Thoracic aorta (tissue), 2 donors: ENCODE measurements around the gene GET4. TPM values are rescaled to one million over a fixed set of nuclear protein-coding genes. Genes with fewer than 3 reads are reported as not detected.
A peak's percentile ranks its signal among the peaks of the same experiment; 100 is the strongest.

Source experiments
- ATAC-seq: fragments of 150-250 bp; one replicate; pipeline ENCODE4 v1.8.0; 2017; ENCODE audit warnings: low read depth; ENCODE audit not compliant: insufficient number of reproducible peaks, low FRiP score
- DNase-seq: peaks from one replicate; pipeline ENCODE4 v3.0.0-alpha.2; 2020; ENCODE audit warnings: low spot score
- H3K27ac ChIP-seq, 2 donors: fragments of 200-600 bp; sonication (generic); 1 replicate in 1 of 2; 2 replicates in 1 of 2; pipeline ENCODE4 v1.5.1; 2016; ENCODE audit warnings: mild to moderate bottlenecking in 2 of 2, moderate library complexity in 2 of 2
- H3K27me3 ChIP-seq: fragments of 200-600 bp; sonication (generic); replicated peaks from 2 replicates; pipeline ENCODE4 v1.6.0; 2016; ENCODE audit warnings: mild to moderate bottlenecking; ENCODE audit not compliant: insufficient read depth
- H3K36me3 ChIP-seq: fragments of 200-600 bp; sonication (generic); one replicate; pipeline ENCODE4 v1.5.1; 2016
- H3K4me1 ChIP-seq, 2 donors: fragments of 200-600 bp; sonication (generic); 1 replicate in 1 of 2; 2 replicates in 1 of 2; pipeline versions ENCODE4 v1.5.1 to v1.6.0; 2016; ENCODE audit warnings: low read depth in 2 of 2, mild to moderate bottlenecking in 1 of 2; ENCODE audit not compliant: control insufficient read depth in 1 of 2
- H3K4me3 ChIP-seq: fragments of 200-600 bp; sonication (generic); 2 replicates; pipeline ENCODE4 v1.5.1; 2016; ENCODE audit warnings: mild to moderate bottlenecking
- H3K9me3 ChIP-seq: fragments of 200-600 bp; sonication (generic); 2 replicates; pipeline ENCODE4 v1.5.1; 2016
- total RNA-seq, 2 donors: library from RNA; depleted of rRNA; stranded (reverse); fragments of >200 nt; gene quantifications; one replicate each; pipeline versions ENCODE4 v1.1.0 to v1.2.3, GENCODE V29; 2016
- TF ChIP-seq, protein P1 (sequence below): fragments of 200-600 bp; sonication (generic); IDR thresholded peaks from one replicate; pipeline ENCODE4 v1.5.1; 2019; ENCODE audit warnings: antibody characterized with exemption

Gene GET4, protein sequence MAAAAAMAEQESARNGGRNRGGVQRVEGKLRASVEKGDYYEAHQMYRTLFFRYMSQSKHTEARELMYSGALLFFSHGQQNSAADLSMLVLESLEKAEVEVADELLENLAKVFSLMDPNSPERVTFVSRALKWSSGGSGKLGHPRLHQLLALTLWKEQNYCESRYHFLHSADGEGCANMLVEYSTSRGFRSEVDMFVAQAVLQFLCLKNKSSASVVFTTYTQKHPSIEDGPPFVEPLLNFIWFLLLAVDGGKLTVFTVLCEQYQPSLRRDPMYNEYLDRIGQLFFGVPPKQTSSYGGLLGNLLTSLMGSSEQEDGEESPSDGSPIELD
- 10 to 100 TPM; 26.9 to 28.4 TPM for total RNA-seq

DNA sequence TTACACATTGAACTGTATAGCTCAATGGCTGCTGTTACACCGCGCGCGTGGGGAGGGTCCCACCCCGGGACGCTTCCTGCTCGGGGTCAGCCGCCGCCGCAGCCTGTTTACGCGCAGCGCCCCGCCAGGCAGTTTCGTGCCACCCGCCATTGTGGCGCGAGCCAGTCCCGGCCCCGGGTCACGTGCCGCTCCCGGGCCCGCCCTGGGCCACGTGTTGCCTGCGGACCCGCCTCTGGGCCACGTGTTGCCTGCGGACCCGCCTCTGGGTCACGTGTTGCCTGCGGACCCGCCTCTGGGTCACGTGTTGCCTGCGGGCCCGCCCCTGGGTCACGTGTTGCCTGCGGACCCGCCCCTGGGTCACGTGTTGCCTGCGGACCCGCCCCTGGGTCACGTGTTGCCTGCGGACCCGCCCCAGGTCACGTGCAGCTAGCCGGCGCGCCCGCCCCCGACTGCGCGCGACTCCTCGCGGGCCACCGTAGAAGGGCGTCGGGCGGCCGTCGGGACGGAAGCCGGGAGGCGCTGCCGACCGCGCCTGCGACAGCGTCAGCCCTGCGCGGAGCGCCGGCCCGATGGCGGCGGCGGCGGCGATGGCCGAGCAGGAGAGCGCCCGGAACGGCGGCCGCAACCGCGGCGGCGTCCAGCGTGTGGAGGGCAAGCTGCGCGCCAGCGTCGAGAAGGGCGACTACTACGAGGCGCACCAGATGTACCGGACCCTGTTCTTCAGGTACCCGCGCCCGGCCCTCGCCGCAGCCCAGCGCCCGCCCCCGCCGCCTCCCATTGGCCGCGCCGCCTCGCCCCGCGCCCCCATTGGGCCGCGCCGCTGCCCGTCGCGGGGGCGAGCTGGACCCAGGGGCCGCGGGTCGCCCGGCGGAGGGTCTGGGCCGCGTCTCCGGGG, at the start of gene GET4:
TSS of gene GET4 (plus strand) at position 478 of the 895 bp plus-strand sequence. CDS start at position 570, 92 bp downstream.
- Histone ChIP-seq H3K4me1 (peaks cover 9 to 43% of the 10 kb centered on the region in 2 donors), H3K4me3 (peak within 1 kb of the TSS; percentile 91), H3K9me3 (no peaks in the 10 kb centered on the region), H3K36me3 (peaks cover 18% of the 10 kb centered on the region), H3K27me3 (no peaks in the 10 kb centered on the region), H3K27ac (peak within 1 kb of the TSS; percentile 79 to 80)
- ATAC-seq = peak; percentile 64
- TF ChIP-seq, protein P1, sequence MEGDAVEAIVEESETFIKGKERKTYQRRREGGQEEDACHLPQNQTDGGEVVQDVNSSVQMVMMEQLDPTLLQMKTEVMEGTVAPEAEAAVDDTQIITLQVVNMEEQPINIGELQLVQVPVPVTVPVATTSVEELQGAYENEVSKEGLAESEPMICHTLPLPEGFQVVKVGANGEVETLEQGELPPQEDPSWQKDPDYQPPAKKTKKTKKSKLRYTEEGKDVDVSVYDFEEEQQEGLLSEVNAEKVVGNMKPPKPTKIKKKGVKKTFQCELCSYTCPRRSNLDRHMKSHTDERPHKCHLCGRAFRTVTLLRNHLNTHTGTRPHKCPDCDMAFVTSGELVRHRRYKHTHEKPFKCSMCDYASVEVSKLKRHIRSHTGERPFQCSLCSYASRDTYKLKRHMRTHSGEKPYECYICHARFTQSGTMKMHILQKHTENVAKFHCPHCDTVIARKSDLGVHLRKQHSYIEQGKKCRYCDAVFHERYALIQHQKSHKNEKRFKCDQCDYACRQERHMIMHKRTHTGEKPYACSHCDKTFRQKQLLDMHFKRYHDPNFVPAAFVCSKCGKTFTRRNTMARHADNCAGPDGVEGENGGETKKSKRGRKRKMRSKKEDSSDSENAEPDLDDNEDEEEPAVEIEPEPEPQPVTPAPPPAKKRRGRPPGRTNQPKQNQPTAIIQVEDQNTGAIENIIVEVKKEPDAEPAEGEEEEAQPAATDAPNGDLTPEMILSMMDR = no peak
- DNase-seq = peak; percentile 80

DNA sequence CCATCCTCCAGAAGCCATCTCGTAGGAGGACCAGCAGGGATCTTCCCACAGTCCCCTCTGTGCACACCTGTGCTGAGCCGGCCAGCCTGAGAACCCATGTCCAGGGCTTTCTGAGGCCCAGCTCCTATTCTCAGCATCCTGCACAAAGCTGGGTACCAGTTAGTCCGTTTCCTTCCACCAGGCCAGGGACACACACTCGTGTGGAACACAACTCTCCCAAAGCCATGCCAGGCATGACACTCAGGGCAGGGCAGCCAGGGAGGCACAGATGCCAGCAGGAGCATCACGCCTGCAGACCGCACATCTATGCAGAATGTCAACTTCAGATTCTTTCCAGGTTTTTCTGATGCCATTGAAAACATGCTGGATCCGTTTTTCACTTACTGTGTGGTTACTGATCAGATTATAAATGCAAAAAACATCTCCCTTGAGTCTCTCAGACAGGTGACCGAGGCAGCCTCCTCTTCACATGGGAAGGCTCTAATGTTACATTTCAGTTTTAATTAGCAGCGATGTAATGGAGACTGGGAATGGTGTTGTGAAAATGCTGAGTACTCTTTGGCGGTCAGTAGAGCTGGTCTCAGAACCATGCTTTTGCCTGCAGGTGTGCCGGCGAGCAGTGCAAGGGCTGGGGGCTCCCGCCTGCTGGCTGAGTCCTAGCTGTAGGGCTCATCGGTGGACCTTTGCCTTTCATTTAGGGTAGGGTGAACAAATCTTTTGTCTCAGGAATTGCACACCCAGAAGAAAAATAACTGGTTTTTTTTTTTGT, 47.4 kb upstream of the GET4 start:
- no peak for DNase-seq
- no peak overlapping the region for H3K4me3 ChIP-seq
- H3K27ac ChIP-seq = peak overlapping the region in 1 of 2 donors; percentile 59
- H3K4me1 ChIP-seq = peaks cover 66 to 84% of the 10 kb centered on the region in 2 donors
- TF ChIP-seq, protein P1 = no peak
- no peaks in the 10 kb centered on the region for H3K9me3 ChIP-seq
- H3K27me3 ChIP-seq = no peaks in the 10 kb centered on the region
- H3K36me3 ChIP-seq = no peaks in the 10 kb centered on the region
- ATAC-seq = no peak

DNA sequence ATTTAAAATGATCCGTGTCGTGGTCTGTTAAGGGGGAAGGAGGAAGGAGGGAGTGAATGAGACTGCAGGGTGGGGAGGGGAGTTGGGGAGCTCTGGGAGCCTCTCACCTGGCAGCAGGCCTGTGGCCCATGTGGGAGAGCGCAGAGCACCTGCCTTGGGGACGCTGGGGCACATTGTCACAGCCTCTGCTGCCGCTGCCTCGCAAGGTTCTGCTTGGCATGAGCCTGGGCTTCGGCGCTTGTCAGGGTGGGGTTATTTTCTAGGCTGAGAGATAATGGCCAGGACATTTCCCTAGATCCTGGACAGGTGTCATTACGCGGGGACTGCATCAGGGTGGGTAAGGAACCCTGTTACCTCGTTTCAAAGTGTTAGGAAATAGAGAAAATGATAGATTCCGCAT, 46.3 kb upstream of the GET4 start:
- ATAC-seq (no peak), DNase-seq (no peak)
- TF ChIP-seq, protein P1 = no peak
- H3K4me3 ChIP-seq = no peak overlapping the region
- H3K27ac ChIP-seq = peak overlapping the region; percentile 82 to 95
- no peaks in the 10 kb centered on the region for H3K36me3 ChIP-seq
- H3K9me3 ChIP-seq = no peaks in the 10 kb centered on the region
- peaks cover 63 to 84% of the 10 kb centered on the region in 2 donors for H3K4me1 ChIP-seq
- H3K27me3 ChIP-seq = no peaks in the 10 kb centered on the region

DNA sequence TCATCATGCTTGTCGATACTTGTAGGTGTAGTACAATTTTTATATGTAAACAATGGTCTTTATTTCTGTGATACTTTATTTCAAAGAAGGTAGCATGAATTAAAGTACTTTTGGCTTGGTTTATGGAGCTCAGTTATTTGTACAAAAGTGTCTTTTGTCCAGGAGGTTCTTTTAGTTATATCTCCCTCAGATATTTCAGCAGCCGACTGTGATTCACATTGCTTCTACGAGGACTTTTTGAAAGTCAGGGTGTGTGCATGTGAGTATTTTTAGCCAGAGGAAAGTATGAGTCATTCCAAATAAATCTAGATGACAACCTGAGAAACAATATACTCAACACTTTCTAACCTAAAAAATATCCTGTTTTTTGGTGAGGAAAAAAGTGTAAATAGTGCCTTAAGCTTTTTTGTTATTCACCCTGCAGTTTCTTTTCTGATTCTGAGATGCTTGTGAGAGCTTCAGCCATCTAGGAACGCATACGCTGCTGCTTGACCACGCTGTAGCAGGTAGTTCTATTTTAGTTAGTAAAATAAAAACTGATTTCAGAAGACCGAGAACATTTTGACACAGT, 44.7 kb upstream of the GET4 start:
- H3K36me3 ChIP-seq = no peaks in the 10 kb centered on the region
- H3K27ac ChIP-seq = peak overlapping the region; percentile 82 to 95
- no peaks in the 10 kb centered on the region for H3K27me3 ChIP-seq
- ATAC-seq (peak; percentile 90), DNase-seq (no peak)
- peak overlapping the region; percentile 62 for H3K4me3 ChIP-seq
- H3K9me3 ChIP-seq = no peaks in the 10 kb centered on the region
- TF ChIP-seq, protein P1 = no peak
- peaks cover 57 to 84% of the 10 kb centered on the region in 2 donors for H3K4me1 ChIP-seq
